K562 (cell line): ENCODE measurements around the gene TTC9C.

Source experiments
- ATF1 ChIP-seq, 2 experiments: fragments of 450-650 bp in 1 of 2; IDR thresholded peaks; 2 replicates each; pipeline ENCODE4 v1.6.1; 2016; ENCODE audit warnings: missing compliant biosample characterization in 1 of 2, missing genetic modification characterization in 1 of 2
- CCNT2 ChIP-seq: IDR thresholded peaks from 2 replicates; pipeline ENCODE4 v1.6.1; 2011; ENCODE audit warnings: borderline replicate concordance, low read depth, mild to moderate bottlenecking, moderate library complexity, mixed read lengths, low read length; ENCODE audit not compliant: insufficient read length; ENCODE audit errors: extremely low read depth
- CTCF ChIP-seq, 3 experiments: IDR thresholded peaks in 2 of 3; conservative IDR thresholded peaks in 1 of 3; 2 replicates each; pipeline ENCODE4 v1.5.1; 2011 to 2012; ENCODE audit warnings: low read length in 3 of 3, mild to moderate bottlenecking in 3 of 3, control low read depth in 2 of 3, improper control_type of control experiment in 1 of 3, inconsistent platforms in 1 of 3, low read depth in 1 of 3, mixed read lengths in 1 of 3, moderate library complexity in 1 of 3; ENCODE audit not compliant: insufficient read depth in 2 of 3
- ESRRA ChIP-seq: fragments of 450-650 bp; IDR thresholded peaks from 2 replicates; pipeline ENCODE4 v1.6.1; 2014; ENCODE audit warnings: low read depth, mild to moderate bottlenecking, moderate library complexity, borderline replicate concordance
- EZH2 ChIP-seq: IDR thresholded peaks from 2 replicates; pipeline ENCODE4 v1.6.1; 2012; ENCODE audit warnings: low read depth, mild to moderate bottlenecking, inconsistent platforms, low read length, borderline replicate concordance
- FOXJ3 ChIP-seq: sonication (generic); formaldehyde crosslinking; IDR thresholded peaks from 2 replicates; pipeline ENCODE4 v1.4.0; 2020; ENCODE audit warnings: mild to moderate bottlenecking, missing genetic modification reagents
- MLX ChIP-seq, 2 experiments: fragments of 450-650 bp in 1 of 2; sonication (generic) in 1 of 2; formaldehyde crosslinking; conservative IDR thresholded peaks; 2 replicates each; pipeline versions ENCODE4 v1.4.0 to v1.8.1; 2020 to 2022; ENCODE audit warnings: mild to moderate bottlenecking in 1 of 2, missing genetic modification reagents in 1 of 2
- MTA3 ChIP-seq: fragments of 450-650 bp; formaldehyde crosslinking; IDR thresholded peaks from 2 replicates; pipeline ENCODE4 v1.6.1; 2017; ENCODE audit warnings: mild to moderate bottlenecking, borderline replicate concordance
- MYC ChIP-seq, 2 experiments: fragments of 250-450 bp in 1 of 2; sonication (Bioruptor Pico) in 1 of 2; IDR thresholded peaks; 2 replicates each; pipeline versions ENCODE4 v1.5.1 to v1.6.1; 2012 to 2021; ENCODE audit warnings: low read depth in 2 of 2, borderline replicate concordance in 1 of 2, improper control_type of control experiment in 1 of 2, low read length in 1 of 2, mild to moderate bottlenecking in 1 of 2, moderate library complexity in 1 of 2
- POLR2A ChIP-seq: fragments of 450-650 bp; conservative IDR thresholded peaks from 2 replicates; pipeline ENCODE4 v1.6.1; 2016
- YY1 ChIP-seq, 3 experiments: IDR thresholded peaks; 2 replicates each; pipeline ENCODE4 v1.6.1; 2011; ENCODE audit warnings: low read length in 2 of 3, mild to moderate bottlenecking in 2 of 3, moderate library complexity in 2 of 3, borderline replicate concordance in 1 of 3, control low read depth in 1 of 3, low read depth in 1 of 3; ENCODE audit not compliant: insufficient read depth in 3 of 3, insufficient replicate concordance in 2 of 3, control insufficient read depth in 1 of 3, insufficient read length in 1 of 3; ENCODE audit errors: extremely low read depth in 1 of 3
- TF ChIP-seq, protein P1 (sequence below): sonication (generic); formaldehyde crosslinking; IDR thresholded peaks from 2 replicates; pipeline ENCODE4 v1.8.0; 2022; ENCODE audit warnings: mild to moderate bottlenecking, low read depth, missing genetic modification reagents

DNA sequence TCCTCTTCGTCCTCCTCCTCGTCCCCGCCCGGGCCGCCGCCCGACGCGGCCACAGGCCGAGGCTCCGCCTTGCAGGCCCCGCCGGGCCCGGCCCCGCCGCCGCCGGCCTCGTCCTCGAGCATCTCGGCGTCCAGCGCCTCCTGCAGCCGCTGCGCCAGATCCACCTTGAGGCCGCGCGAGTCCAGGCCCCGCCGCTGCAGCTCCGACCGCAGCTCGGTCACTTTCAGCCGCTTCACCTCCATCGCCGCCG is 1.4 kb upstream of the TTC9C start:
- peak in 1 of 3 experiments; percentile 40; a peak in 2 of 6 replicates for TF ChIP-seq CTCF (IDR thresholded peaks at IDR 0.05 in 2 of 3, conservative IDR thresholded peaks at IDR 0.05 in 1 of 3; ENCODE audit: insufficient read depth in 2 of 3, low read depth in 1 of 3, low read length in 3 of 3)
- TF ChIP-seq EZH2: no peak
- no peak for TF ChIP-seq MLX (CRISPR knock-in tag; conservative IDR thresholded peaks at IDR 0.05)
- no peak for TF ChIP-seq CCNT2
- no peak for TF ChIP-seq ATF1 (CRISPR knock-in tag; IDR thresholded peaks at IDR 0.05)
- TF ChIP-seq ATF1 (tag; IDR thresholded peaks at IDR 0.05): no peak
- TF ChIP-seq YY1 (IDR thresholded peaks at IDR 0.05; ENCODE audit: borderline replicate concordance in 1 of 3, control insufficient read depth in 1 of 3, extremely low read depth in 1 of 3, insufficient read depth in 3 of 3, insufficient read length in 1 of 3, insufficient replicate concordance in 2 of 3, low read depth in 1 of 3, low read length in 2 of 3): no peak
- TF ChIP-seq POLR2A: no peak
- no peak for TF ChIP-seq ESRRA
- TF ChIP-seq FOXJ3 (CRISPR knock-in tag): no peak
- TF ChIP-seq MTA3: no peak
- TF ChIP-seq, protein P1, sequence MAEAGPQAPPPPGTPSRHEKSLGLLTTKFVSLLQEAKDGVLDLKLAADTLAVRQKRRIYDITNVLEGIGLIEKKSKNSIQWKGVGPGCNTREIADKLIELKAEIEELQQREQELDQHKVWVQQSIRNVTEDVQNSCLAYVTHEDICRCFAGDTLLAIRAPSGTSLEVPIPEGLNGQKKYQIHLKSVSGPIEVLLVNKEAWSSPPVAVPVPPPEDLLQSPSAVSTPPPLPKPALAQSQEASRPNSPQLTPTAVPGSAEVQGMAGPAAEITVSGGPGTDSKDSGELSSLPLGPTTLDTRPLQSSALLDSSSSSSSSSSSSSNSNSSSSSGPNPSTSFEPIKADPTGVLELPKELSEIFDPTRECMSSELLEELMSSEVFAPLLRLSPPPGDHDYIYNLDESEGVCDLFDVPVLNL (CRISPR knock-in tag): no peak
- no peak for TF ChIP-seq MYC (IDR thresholded peaks at IDR 0.05; ENCODE audit: low read depth, low read length)
- TF ChIP-seq MYC (CRISPR knock-in tag; IDR thresholded peaks at IDR 0.05; ENCODE audit: borderline replicate concordance, low read depth): no peak
